Endometrial microvascular endothelial cells (primary cell): ENCODE data around the gene PHKB. TPM values are rescaled to one million over a fixed set of nuclear protein-coding genes. Genes with fewer than 3 reads are reported as not detected.
"Not testable (repeated sequence)": the region's sequence is repeated elsewhere in the genome, so short reads cannot be mapped to it uniquely, and the experiment has no call there.

Experiments used
- in situ Hi-C: cut with HindIII; loops from 2 replicates; pipeline ENCODE4 v1.10.0; 2017; ENCODE audit warnings: low sequenced_read_pairs, low pct_unique_long_range_greater_than_20kb; ENCODE audit errors: inconsistent ontology term
- total RNA-seq: library from RNA; depleted of rRNA; stranded (reverse); fragments of >200 nt; gene quantifications from one replicate; pipeline ENCODE4 v1.2.3, GENCODE V29; 2015; ENCODE audit errors: inconsistent ontology term

Gene PHKB
- total RNA-seq, 1 donor from 2014 or later, result 42.7 TPM

DNA sequence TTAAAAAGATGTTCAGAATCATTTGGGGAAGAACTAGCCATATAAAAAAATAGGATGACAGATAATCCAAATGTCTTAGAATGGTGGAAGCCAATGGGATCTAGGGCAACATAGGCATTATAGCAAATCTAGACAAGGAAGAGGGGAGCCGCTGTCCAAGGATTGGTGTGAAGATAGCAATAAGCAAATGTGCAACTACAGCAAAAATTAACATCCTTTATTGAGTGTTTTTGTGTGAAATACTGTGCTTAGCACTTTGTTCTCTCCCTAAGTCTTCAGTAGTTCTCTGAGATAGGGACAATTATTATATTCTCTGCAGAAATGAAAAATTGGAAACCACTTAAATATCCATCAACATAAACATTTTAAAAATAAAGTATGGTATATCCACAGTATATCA lies 177.0 kb downstream of the PHKB start:
- in situ Hi-C loops, result no loop called here

DNA sequence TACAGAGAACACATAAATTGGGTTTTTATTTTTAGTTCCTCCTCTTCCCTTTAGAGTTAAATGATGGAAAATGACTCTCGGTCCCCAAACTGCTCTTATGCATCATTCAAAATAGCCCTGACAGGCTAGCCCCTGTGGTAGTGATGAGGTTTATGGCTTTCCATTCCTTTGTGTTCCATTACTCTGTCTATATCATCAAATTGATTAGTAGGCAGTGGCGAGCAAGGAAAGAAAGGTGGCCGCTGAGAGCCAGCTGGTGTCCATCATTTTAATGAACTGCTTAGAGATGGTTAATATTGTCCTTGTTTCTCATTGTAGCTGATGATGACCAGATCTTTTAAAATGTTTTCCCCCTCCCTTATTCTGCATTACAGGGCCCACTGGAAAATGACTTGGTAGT lies 179.5 kb downstream of the PHKB start:
- in situ Hi-C loops, result no loop called here

- in situ Hi-C loops, result no loop called here
Observed at GRCh38 chr16:47643323-47644000, 182.3 kb downstream of the PHKB start.

DNA sequence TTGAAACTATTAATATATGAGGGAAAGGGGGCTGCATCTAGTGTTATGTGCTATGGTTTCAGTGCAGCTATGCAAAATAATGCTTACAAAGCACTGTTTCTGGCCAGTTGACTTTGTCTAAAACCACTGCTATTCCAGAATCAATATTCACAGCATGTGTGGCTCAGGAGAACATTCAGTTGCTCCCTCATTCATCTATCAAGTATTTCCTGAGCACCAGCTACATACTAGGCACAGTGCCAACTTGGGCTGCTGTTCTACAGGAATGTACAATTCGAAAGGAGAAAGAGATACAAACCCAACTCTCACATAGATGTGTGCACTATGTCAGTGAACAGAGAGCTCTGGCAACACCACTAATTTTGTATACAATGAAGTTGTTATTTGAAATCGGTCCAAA lies 183.0 kb downstream of the PHKB start:
- in situ Hi-C loops, result no loop called here

DNA sequence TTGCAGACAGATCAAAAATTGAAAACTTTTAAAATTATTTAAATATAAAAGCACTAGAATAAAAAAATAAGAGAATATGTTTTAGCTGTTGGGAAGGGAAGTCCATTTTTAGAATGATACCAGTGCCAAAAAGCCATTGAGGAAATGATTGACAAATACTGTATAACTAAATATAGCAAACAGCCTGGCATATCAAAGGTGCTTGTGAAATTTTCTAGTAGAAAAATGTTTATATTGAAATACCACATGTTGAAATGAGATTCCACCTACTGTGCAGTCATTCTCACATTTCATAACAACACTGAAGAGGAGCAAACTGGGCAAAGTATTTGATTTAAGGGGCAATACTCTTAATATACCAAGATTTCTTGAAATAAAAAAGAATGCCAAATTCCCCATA lies 183.5 kb downstream of the PHKB start:
- in situ Hi-C loops, result no loop called here

DNA sequence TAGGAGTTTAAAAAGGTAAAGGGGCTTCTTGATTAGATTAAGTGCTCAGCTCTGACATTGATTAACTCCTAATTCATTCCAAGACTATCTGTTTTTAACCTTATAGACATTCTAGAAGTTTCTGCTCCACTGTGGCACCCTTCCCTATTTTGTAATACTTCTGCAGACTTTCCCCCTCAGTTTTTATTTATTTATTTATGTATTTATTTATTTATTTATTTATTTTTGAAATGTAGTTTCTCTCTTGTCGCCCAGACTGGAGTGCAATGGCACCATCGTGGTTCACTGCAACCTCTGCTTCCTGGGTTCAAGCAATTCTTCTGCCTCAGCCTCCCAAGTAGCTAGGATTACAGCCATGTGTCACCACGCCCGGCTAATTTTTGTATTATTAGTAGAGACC lies 185.8 kb downstream of the PHKB start:
- in situ Hi-C loops, result no loop called here

GRCh38 chr16:47657032-47657431 lies 195.9 kb downstream of the PHKB start:
- in situ Hi-C loops, result no loop called here

DNA sequence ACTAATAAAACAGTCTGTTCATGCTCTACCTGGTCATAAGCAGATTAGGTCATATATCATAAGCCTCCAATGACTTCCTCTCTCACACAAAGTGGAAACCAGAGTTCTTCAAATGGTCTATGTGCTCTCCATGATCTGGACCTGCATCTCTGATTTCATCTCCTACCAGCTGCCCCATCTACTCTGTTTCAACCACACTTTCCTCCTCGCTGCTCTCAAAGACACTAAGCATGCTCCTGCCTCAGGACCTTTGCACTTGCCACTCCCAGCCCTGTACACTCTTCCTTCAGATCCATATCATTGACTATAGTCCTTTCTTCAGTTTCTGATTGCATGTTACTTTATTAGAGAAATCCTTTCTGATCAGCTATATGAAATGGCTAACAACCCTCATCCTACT lies 196.8 kb downstream of the PHKB start:
- in situ Hi-C loops, result no loop called here

DNA sequence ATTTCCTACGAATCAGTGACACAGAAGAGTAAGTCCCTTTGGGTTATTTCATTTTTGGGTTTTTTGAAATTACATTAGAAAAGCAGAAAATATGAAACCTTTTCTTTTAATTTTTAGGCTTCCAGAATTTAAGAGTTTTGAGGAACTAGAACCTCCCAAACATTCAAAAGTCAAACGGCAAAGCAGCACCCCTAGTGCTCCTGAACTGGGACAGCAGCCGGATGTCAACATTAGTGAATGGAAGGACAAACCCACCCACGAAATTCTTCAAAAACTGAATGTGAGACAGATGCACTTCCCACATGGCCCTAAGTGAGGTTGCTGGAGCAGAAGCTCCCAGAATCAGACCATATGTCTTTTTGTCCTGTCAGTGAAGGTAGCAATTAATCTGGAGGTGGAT lies 199.4 kb downstream of the PHKB start:
- in situ Hi-C loops, result no loop called here

DNA sequence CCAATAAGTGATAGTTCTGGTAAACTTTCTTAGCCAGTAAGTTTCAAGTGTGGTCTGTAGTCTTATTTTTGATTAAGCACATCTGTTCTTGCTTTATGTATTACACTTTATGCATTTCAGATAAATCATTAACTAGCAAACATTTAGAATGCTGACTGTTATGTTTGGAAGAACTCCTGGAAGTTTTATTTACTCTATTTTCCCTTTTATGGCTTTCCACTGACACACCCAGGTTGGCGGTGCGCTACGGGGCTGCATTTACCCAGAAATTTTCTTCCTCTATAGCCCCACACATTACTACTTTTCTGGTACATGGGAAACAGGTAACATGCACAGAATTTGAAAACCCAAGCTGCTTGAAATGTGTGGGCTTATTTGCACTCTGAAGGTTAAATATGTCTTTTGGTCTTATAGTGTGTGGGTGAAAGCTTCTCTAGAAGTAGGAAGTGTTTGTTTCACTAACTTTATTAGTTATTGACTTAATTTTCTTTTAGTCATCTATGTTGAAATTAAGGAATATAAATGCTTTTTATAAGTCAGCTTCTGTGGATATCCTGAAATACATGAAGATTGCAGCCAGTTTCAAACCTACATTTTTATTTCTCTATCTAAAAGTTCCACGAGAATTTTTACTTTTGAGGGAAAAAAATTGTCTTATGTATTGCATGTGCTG lies 203.7 kb downstream of the PHKB start:
- in situ Hi-C loops, result no loop called here

GRCh38 chr16:47666434-47666833 lies 205.3 kb downstream of the PHKB start:
- in situ Hi-C loops, result no loop called here

DNA sequence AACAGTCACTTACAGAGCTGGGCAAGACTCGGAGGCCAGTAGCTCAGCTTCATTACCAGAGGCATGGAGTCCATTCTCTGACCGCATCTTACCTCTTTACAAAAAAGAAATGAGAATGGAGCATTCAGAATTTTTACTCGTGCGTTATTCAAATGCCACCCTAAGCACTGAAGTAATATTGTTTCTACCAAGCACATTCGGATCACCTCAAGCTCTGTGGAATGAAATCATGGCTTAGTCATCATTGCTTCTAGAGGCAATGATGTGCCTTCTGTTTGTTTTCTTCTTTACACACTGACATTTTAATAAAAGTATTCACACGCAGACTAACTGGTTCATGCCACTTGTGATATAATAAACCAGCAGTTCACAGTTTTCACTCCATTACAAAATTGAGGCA lies 206.8 kb downstream of the PHKB start:
- in situ Hi-C loops, result no loop called here

DNA sequence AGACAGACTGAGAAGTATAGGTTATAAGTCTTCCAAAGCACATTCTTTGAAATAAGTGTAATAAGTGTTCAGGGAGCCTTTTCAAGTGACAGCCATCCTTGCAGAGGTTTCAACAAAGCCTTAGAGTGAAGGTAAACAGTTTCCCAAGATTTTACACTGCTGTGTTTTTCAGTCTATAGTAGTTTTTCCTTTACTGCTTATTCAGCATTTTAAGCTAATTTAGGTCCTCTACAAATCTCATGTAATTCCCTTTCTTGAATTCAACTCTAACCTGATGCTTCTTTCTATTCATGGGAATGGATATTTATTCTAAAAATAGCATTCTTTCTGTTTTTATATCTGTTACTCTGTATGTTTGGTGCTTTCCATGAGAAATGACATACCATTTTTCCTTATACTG lies 211.3 kb downstream of the PHKB start:
- in situ Hi-C loops, result no loop called here

- in situ Hi-C loops, result no loop called here
Observed at GRCh38 chr16:47676635-47677177, 215.6 kb downstream of the PHKB start.

DNA sequence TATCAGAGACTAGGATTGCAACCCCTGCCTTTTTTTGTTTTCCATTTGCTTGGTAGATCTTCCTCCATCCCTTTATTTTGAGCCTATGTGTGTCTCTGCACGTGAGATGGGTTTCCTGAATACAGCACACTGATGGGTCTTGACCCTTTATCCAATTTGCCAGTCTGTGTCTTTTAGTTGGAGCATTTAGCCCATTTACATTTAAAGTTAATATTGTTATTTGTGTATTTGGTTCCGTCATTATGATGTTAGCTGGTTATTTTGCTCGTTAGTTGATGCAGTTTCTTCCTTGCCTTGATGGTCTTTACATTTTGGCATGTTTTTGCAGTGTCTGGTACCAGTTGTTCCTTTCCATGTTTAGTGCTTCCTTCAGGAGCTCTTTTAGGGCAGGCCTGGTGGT lies 220.4 kb downstream of the PHKB start:
- in situ Hi-C loops, result not testable (repeated sequence)

DNA sequence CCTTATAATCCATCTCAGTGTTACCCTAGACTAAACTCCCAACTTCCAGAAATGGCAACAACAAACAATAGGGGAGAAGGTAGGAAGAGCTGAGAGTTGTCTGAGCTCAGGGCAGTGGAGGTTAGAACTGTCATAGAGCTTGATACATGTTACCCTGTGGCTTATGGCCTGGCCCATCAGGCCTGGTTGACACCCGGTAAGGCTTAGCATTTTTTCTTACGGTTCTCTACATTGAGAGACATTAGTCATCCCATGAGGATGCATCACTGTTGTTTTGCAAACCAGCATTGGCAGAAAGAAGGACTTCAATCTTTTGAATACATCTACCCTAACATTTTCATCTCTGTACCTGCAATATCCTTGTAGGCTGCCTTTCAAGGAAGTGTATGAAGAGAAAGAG lies 226.6 kb downstream of the PHKB start:
- in situ Hi-C loops, result no loop called here

DNA sequence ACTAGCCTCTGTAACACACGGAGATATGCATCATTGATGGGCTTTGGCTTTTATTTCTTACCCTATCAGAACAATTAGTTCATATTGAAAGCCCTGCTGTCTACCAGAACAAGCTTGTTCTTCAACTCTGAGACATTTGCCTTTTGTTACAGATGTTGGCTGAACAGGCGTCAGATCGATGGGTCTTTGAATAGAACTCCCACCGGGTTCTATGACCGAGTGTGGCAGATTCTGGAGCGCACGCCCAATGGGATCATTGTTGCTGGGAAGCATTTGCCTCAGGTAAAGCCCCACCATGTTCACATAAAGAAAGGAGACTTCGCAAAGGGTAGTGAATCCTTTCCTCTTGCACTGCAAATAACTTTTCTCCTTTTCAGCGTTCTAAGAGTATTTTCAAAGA lies 232.1 kb downstream of the PHKB start:
- in situ Hi-C loops, result no loop called here

- in situ Hi-C loops, result no loop called here
Observed at GRCh38 chr16:47694543-47694942, 233.4 kb downstream of the PHKB start.

GRCh38 chr16:47695756-47696155 lies 234.6 kb downstream of the PHKB start:
- in situ Hi-C loops, result no loop called here

GRCh38 chr16:47697826-47698225 lies 236.7 kb downstream of the PHKB start:
- in situ Hi-C loops, result no loop called here

GRCh38 chr16:47699106-47699505 lies 238.0 kb downstream of the PHKB start:
- in situ Hi-C loops, result no loop called here
